Fibroblast of skin of right quadriceps (primary cell): ENCODE measurements around the gene CYP2C19.
"Not testable (repeated sequence)": the region's sequence is repeated elsewhere in the genome, so short reads cannot be mapped to it uniquely, and the experiment has no call there.

Source experiments
- DNase-seq: peaks from one replicate; pipeline ENCODE4 v3.0.0-alpha.2; 2013

CYP2C19 gene

GRCh38 chr10:94889123-94889522, 126.6 kb downstream of the CYP2C19 start:
- no peak for DNase-seq

DNA sequence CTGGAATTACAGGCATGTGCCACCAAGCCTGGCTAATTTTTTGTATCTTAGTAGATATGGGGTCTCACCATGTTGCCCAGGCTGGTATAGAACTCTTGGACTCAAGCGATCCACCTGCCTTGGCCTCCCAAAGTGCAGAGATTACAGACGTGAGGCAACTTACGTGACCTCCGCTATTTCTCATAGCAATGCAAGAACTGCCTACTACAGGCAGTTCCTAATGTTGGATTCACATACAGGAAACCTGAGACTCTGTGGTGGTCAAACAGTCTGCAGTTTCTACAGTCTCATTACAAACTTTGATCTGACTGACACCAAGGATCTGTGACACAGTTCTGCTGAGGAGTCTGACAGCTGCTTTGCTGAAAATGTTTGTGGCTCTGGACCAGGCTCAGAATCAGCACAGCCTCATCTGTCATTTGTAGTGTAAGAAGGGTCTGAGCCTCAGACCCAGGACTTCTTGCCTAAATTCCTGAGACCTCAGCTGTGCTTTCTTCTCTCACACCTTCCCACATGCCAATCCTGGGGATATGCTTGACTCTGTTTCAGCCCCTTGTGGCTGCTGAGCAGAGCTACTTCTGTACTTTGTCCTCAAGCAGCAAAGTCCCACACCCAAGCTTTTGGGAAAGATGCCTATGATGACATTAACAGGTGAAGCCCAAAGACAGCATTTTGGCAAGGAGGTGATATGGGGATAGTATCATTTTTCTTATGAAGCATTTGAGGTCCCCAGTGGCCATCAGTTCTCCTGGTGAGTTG, 128.0 kb downstream of the CYP2C19 start:
- DNase-seq: no peak

- DNase-seq: not testable (repeated sequence)
Measured at GRCh38 chr10:94898414-94898813, 135.9 kb downstream of the CYP2C19 start.

DNA sequence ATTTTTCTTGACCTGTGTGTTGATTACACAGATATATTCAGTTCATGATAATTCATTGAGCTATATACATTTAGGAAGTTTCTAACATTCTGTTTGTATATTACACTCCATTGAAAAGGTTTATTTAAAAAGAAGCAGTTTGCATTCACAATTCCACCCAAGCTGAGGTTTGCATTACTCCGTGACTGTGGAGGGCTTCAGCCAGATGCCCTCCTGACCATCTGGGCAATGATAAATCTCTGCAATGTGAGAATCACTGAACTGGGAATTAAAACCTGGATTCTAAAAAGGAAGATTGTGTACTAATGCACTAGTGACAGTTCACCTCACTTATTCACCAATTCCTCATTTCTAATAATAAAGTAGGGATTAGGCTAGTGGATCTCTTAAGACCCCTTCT, 139.6 kb downstream of the CYP2C19 start:
- no peak for DNase-seq

DNA sequence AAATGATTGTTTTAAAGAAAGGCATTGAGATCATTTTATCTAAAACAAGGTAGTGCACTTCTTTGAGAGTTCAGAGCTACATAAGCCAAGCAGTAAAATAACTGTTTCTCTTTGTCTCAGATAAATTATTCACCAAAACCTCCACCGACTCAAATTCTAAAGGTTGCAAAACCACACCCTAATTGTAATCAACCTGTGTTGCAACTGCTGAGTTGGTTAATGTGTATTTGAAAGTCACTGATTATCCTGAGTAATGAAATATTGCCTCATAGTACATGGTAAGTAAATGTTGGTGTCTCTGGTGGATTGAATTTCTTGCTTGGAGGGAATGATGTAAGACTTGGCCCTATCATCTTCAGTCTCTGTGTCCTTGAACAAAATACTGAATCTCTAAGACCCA, 140.1 kb downstream of the CYP2C19 start:
- no peak for DNase-seq
